Epithelial cell of proximal tubule (primary cell): Measurements from ENCODE around the gene CAMTA1. TPM values are rescaled to one million over a fixed set of nuclear protein-coding genes. Genes with fewer than 3 reads are reported as not detected.
A peak's percentile ranks its signal among the peaks of the same experiment; 100 is the strongest.

ENCODE experiments used
- DNase-seq: peaks from one replicate; pipeline ENCODE4 v3.0.0-alpha.2; 2011; ENCODE audit warnings: low read depth
- H3K4me3 ChIP-seq: 2 replicates; pipeline ENCODE4 v1.5.1; 2011; ENCODE audit warnings: low read depth, mild to moderate bottlenecking, low read length
- total RNA-seq: library from RNA; depleted of rRNA; stranded (reverse); fragments of >200 nt; gene quantifications from 2 replicates; pipeline ENCODE4 v1.2.3, GENCODE V29; 2015
- TF ChIP-seq, protein P1 (sequence below): conservative IDR thresholded peaks from 2 replicates; pipeline ENCODE4 v1.5.1; 2012; ENCODE audit warnings: low read depth, mild to moderate bottlenecking, low read length

The CAMTA1 gene
- total RNA-seq, 1 donor from 2014 or later: 79.2 TPM

DNA sequence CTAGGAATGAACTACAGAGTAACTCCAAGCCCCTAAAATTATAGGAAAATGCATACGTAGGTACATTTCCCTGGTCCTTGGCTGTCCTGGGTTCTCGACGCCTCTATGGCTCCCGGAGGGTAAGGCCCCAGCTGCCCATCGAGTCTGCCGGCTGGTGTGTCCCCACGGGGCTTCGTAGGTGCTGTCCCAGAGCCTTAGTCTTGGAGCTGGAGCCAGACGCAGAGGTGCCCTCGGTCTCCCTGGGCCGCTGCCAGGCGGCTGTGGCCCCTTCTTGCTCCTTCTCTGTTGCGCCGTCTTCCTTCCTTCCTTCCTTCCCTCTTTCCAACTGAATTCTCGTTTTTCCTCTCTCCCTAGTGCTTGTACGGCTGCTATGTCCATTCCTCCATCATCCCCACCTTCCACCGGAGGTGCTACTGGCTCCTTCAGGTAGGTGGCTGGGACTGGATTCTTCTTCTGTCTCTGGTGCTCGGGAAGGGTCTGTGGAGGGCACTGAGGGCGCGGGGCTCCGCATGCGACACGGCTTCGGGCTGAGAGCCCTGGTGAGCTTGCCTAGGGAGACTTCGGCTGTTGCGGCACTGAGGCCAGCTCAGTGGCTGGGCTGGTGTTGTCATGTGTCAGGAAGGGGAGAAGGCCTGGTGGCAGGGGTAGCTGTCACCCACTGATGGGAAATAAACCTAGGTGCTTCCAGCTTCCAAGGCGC is 682.4 kb downstream of the CAMTA1 start:
- no peak overlapping the region for H3K4me3 ChIP-seq
- DNase-seq: no peak
- TF ChIP-seq, protein P1, sequence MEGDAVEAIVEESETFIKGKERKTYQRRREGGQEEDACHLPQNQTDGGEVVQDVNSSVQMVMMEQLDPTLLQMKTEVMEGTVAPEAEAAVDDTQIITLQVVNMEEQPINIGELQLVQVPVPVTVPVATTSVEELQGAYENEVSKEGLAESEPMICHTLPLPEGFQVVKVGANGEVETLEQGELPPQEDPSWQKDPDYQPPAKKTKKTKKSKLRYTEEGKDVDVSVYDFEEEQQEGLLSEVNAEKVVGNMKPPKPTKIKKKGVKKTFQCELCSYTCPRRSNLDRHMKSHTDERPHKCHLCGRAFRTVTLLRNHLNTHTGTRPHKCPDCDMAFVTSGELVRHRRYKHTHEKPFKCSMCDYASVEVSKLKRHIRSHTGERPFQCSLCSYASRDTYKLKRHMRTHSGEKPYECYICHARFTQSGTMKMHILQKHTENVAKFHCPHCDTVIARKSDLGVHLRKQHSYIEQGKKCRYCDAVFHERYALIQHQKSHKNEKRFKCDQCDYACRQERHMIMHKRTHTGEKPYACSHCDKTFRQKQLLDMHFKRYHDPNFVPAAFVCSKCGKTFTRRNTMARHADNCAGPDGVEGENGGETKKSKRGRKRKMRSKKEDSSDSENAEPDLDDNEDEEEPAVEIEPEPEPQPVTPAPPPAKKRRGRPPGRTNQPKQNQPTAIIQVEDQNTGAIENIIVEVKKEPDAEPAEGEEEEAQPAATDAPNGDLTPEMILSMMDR: no peak

- no peak for DNase-seq
- no peak overlapping the region for H3K4me3 ChIP-seq
- TF ChIP-seq, protein P1: no peak
Measured at GRCh38 chr1:7468248-7468647, 683.0 kb downstream of the CAMTA1 start.

DNA sequence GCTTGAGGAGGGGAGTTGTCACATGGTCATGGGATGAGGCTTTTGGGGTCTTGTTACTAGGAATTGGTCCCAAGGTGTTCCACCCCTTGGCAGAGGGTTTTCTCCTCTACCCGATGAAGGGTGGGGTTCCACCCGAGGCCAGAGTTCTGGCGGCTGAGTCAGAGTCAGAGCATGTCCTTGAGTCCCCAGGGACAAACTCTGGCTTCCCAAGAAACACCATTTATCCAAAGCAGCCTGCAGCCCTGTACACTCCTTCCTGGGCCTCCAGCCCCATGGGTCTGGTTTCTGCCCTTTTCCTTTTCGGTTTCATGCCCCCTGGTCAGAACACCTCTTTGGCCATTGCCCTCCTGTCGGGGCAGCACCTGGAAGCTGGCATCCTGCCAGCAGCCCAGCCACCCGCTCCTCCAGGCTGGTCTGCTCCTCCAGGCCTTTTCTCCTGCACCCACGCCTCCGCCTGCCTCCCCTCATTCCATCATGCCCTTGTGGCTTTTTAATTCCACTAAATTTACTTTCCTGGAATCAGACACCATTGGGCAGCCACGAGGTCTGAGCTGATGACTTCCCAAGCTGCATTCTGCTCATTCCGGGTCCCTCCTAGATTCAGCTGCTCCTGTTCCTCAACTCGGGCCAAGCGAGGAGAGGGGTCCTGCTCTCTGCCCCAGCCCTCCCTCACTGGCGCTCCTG is 684.1 kb downstream of the CAMTA1 start:
- no peak overlapping the region for H3K4me3 ChIP-seq
- TF ChIP-seq, protein P1: no peak
- DNase-seq: peak; percentile 12

DNA sequence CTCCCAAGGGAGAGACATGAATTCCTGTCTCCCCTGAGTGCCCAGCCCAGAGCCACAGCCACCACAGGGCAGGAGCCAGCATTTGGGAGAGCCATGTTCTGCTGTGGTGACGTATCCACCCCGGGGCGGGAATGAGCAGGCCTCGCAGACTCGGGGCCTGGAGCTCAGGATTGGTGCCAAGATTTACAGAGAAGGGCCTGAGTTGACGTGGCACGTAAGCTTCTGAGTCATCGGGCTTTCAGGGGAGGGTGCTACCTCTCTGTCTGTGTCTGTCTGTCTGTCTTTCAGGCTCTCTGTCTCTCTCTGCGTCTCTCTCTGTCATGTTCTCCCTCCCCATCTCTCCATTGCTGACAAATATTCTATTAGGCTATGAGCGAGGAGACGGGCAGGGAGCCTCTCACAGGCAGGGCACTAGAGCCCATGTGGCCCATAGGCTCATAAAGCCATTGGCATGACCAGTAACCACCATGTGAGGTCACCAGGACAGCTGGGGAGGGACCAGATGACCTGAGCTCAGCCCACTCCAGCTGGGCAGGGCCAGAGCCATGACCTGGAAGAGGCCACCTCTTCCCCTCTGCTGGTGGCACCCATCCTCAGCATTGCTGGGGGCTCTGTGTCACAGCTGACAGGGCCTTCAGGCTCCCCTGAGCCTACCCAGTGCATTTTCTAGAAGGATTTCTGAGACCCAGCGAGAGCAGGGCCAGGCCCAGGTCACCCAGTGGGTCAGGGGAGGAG is 685.8 kb downstream of the CAMTA1 start:
- no peak overlapping the region for H3K4me3 ChIP-seq
- TF ChIP-seq, protein P1: no peak
- peak; percentile 81 for DNase-seq

- H3K4me3 ChIP-seq: no peak overlapping the region
- TF ChIP-seq, protein P1: no peak
Measured at GRCh38 chr1:7471836-7472235, 686.6 kb downstream of the CAMTA1 start.

DNA sequence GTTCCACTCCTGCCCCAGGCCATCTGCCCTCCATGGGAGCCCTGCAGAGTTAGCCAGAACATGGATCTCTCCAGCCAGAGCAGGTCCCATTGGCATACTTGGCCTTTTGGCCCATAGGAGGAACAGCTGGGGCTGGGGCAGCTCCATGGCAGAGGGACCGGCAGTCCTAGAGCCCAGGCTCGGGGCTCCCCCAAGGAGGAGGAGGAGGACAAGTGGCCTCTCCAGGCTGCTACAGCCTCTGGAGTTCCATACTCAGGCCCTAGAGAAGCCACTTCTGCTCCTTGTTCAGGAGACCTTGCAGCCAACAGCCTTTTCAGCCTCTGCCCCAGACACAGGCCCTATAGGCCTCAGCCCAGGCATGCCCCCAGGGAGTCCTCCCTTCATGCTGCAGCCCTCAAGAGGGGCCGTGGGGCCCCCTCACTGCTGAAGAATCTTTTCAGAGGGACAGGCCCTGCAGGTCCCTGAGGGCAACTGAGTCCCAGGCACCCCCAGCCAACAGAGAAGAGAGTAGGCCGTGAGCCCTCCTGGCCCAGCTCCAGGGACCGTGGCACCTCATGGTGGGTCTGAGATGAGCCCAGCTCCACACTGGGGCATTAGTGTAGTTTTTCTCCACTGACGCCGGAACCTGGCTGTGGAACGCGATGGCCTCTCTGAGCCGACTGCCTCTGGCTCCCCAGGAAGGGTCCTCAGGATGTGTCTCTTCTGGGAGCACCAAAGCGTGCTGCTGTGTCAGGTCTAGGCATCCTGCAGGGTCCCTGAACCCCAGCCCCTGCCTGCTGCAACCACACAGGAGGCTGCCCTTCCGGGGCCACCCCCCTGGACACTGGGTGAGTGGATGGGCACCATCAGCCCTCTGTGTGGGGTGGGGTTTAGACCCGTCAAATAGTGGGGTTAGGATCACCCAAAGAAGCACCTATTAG is 688.2 kb downstream of the CAMTA1 start:
- DNase-seq: no peak
- no peak overlapping the region for H3K4me3 ChIP-seq
- TF ChIP-seq, protein P1: no peak

More at GRCh38 chr1:7471836-7472235, 686.6 kb downstream of the CAMTA1 start:
- DNase-seq: peak; percentile 22
